DND-41 (cell line): ENCODE results near the gene MTX1.

Source experiments
- ATAC-seq: fragments of 200-7000 bp; cut with Tn5 transposase; 3 replicates; pipeline ENCODE4 v1.9.1; 2021; ENCODE audit warnings: low read depth; ENCODE audit not compliant: insufficient read depth
- DNase-seq: peaks from one replicate; pipeline ENCODE4 v3.0.0-alpha.2; 2020
- H2AFZ ChIP-seq: 2 replicates; pipeline ENCODE4 v1.6.0; 2012; ENCODE audit warnings: low read depth, low read length
- H3K27ac ChIP-seq: 2 replicates; pipeline ENCODE4 v1.5.1; 2012; ENCODE audit warnings: low read length, inconsistent platforms
- H3K27me3 ChIP-seq: fragments of 200-600 bp; sonication (generic); 2 replicates; pipeline ENCODE4 v1.6.0; 2012; ENCODE audit warnings: low read length, mild to moderate bottlenecking, inconsistent platforms; ENCODE audit not compliant: insufficient read depth, poor library complexity
- H3K36me3 ChIP-seq: 2 replicates; pipeline ENCODE4 v1.5.1; 2012; ENCODE audit warnings: low read length, inconsistent platforms; ENCODE audit not compliant: insufficient read depth
- H3K4me1 ChIP-seq: 2 replicates; pipeline ENCODE4 v1.5.1; 2012; ENCODE audit warnings: mild to moderate bottlenecking, low read length; ENCODE audit not compliant: insufficient read depth
- H3K4me2 ChIP-seq: 2 replicates; pipeline ENCODE4 v1.6.0; 2012; ENCODE audit warnings: mild to moderate bottlenecking, moderate library complexity, low read length, inconsistent platforms; ENCODE audit not compliant: insufficient read depth
- H3K4me3 ChIP-seq, 2 experiments: fragments of 200-600 bp in 1 of 2; shearing (Covaris generic) in 1 of 2; 2 replicates each; pipeline ENCODE4 v1.5.1; 2012 to 2016; ENCODE audit warnings: inconsistent platforms in 2 of 2, low read length in 2 of 2, mild to moderate bottlenecking in 2 of 2, low read depth in 1 of 2, moderate library complexity in 1 of 2
- H3K79me2 ChIP-seq: 2 replicates; pipeline ENCODE4 v1.6.0; 2012; ENCODE audit warnings: low read length, inconsistent platforms; ENCODE audit not compliant: insufficient read depth
- H3K9ac ChIP-seq: 2 replicates; pipeline ENCODE4 v1.6.0; 2012; ENCODE audit warnings: low read depth, mild to moderate bottlenecking, inconsistent platforms, low read length, moderate library complexity
- H3K9me3 ChIP-seq: 2 replicates; pipeline ENCODE4 v1.5.1; 2012; ENCODE audit warnings: low read length, moderate library complexity, mild to moderate bottlenecking, inconsistent platforms; ENCODE audit not compliant: insufficient read depth, severe bottlenecking
- H4K20me1 ChIP-seq: 2 replicates; pipeline ENCODE4 v1.6.0; 2012; ENCODE audit warnings: low read length; ENCODE audit not compliant: insufficient read depth
- CTCF ChIP-seq: IDR thresholded peaks from 2 replicates; pipeline ENCODE4 v1.5.1; 2012; ENCODE audit warnings: borderline replicate concordance, low read length, moderate library complexity, mild to moderate bottlenecking; ENCODE audit not compliant: poor library complexity, severe bottlenecking; ENCODE audit errors: extremely low read depth
- EZH2 ChIP-seq: IDR thresholded peaks from 3 replicates; pipeline ENCODE4 v1.6.1; 2012; ENCODE audit warnings: borderline replicate concordance, low read depth, mild to moderate bottlenecking, moderate library complexity, low read length, inconsistent platforms; ENCODE audit not compliant: severe bottlenecking

Gene MTX1

GRCh38 chr1:155202731-155203515, 5.6 kb upstream of the MTX1 start:
- Histone ChIP-seq H3K79me2 (no peaks in the 10 kb centered on the region), H3K4me2 (no peak overlapping the region), H3K4me3 (no peak overlapping the region), H3K36me3 (peaks cover 7% of the 10 kb centered on the region), H3K9me3 (no peaks in the 10 kb centered on the region), H3K9ac (no peak overlapping the region), H3K4me1 (peaks cover 14% of the 10 kb centered on the region), H3K27me3 (no peaks in the 10 kb centered on the region), H4K20me1 (no peaks in the 10 kb centered on the region), H3K27ac (no peak overlapping the region), H2AFZ (no peak overlapping the region)
- ATAC-seq (no peak), DNase-seq (no peak)
- TF ChIP-seq CTCF = no peak
- no peak for TF ChIP-seq EZH2

DNA sequence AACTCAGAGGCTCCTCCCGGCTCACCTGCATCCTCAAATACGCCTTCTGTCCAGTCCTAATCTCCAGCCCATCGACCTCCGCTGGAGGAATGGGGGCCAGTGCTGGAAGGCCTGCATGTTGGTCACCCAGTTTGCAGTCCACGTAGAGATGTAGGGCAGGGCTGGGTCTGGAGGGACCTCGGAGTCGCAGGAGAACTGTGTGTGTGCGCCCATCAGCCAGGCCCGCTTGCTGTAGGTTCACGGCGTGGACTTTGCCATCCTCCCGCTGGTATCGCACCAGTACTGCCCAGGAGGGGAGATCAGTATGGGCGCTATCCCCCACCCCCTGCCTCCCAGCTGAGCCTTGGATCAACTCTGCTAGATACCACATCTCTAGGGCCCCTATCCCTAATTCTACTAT, 3.5 kb upstream of the MTX1 start:
- Histone ChIP-seq H3K4me1 (peaks cover 26% of the 10 kb centered on the region), H3K4me2 (no peak overlapping the region), H3K4me3 (no peak overlapping the region), H3K27ac (no peak overlapping the region), H2AFZ (no peak overlapping the region), H3K9ac (no peak overlapping the region), H3K9me3 (no peaks in the 10 kb centered on the region), H4K20me1 (no peaks in the 10 kb centered on the region), H3K27me3 (no peaks in the 10 kb centered on the region), H3K79me2 (peaks cover 10% of the 10 kb centered on the region), H3K36me3 (no peaks in the 10 kb centered on the region; the same call in 1 of the 2 replicates)
- no peak for DNase-seq
- TF ChIP-seq EZH2 (no peak), CTCF (no peak)
- ATAC-seq = no peak

GRCh38 chr1:155205969-155206593, 2.4 kb upstream of the MTX1 start:
- DNase-seq (no peak), ATAC-seq (no peak)
- H3K36me3 ChIP-seq = peaks cover 3% of the 10 kb centered on the region
- H3K27ac ChIP-seq = no peak overlapping the region
- peaks cover 33% of the 10 kb centered on the region for H3K4me1 ChIP-seq
- no peak overlapping the region for H3K4me2 ChIP-seq
- H4K20me1 ChIP-seq = no peaks in the 10 kb centered on the region
- no peak overlapping the region for H3K4me3 ChIP-seq
- TF ChIP-seq EZH2 = no peak
- TF ChIP-seq CTCF = no peak
- no peaks in the 10 kb centered on the region for H3K9me3 ChIP-seq
- no peak overlapping the region for H2AFZ ChIP-seq
- peaks cover 17% of the 10 kb centered on the region for H3K79me2 ChIP-seq
- no peaks in the 10 kb centered on the region for H3K27me3 ChIP-seq
- H3K9ac ChIP-seq = no peak overlapping the region
